NCI-H2196 treated with DMSO at 0.1 percent for 48 hours (cell line): ENCODE measurements around the gene CTIF.

Experiments
- DNase-seq: peaks from one replicate; lab custom pipeline; 2025; ENCODE audit not compliant: unreplicated experiment; lab: John Stamatoyannopoulos, UW

The CTIF gene

GRCh38 chr18:48573632-48574283 is 34.9 kb downstream of the CTIF start:
- DNase-seq: no peak

GRCh38 chr18:48574667-48575300 is 36.0 kb downstream of the CTIF start:
- no peak for DNase-seq

GRCh38 chr18:48575301-48575657 is 36.4 kb downstream of the CTIF start:
- no peak for DNase-seq

GRCh38 chr18:48575658-48576456 is 37.0 kb downstream of the CTIF start:
- no peak for DNase-seq

GRCh38 chr18:48576457-48576771 is 37.6 kb downstream of the CTIF start:
- DNase-seq: no peak

GRCh38 chr18:48577478-48578190 is 38.8 kb downstream of the CTIF start:
- DNase-seq: no peak

GRCh38 chr18:48578289-48578688 is 39.5 kb downstream of the CTIF start:
- no peak for DNase-seq

GRCh38 chr18:48580066-48580465 is 41.2 kb downstream of the CTIF start:
- DNase-seq: no peak

GRCh38 chr18:48580782-48581181 is 42.0 kb downstream of the CTIF start:
- DNase-seq: no peak

GRCh38 chr18:48581206-48581605 is 42.4 kb downstream of the CTIF start:
- DNase-seq: no peak

- DNase-seq: no peak
These were observed 43.1 kb downstream of the CTIF start for GRCh38 chr18:48581941-48582340.

GRCh38 chr18:48582946-48583345 is 44.1 kb downstream of the CTIF start:
- DNase-seq: no peak

GRCh38 chr18:48583573-48583972 is 44.7 kb downstream of the CTIF start:
- DNase-seq: no peak

GRCh38 chr18:48589797-48590519 is 51.1 kb downstream of the CTIF start:
- no peak for DNase-seq

GRCh38 chr18:48590678-48591077 is 51.8 kb downstream of the CTIF start:
- no peak for DNase-seq

GRCh38 chr18:48592540-48593171 is 53.8 kb downstream of the CTIF start:
- DNase-seq: no peak

GRCh38 chr18:48594471-48595094 is 55.8 kb downstream of the CTIF start:
- DNase-seq: no peak

- no peak for DNase-seq
These were observed 56.9 kb downstream of the CTIF start for GRCh38 chr18:48595703-48596218.

- no peak for DNase-seq
These were observed 58.3 kb downstream of the CTIF start for GRCh38 chr18:48597110-48597509.

- no peak for DNase-seq
These were observed 58.8 kb downstream of the CTIF start for GRCh38 chr18:48597671-48598070.
